DOHH2 (cell line): ENCODE data around the gene TCF7.

Source experiments
- H3F3A ChIP-seq: fragments of 200-600 bp; sonication (generic), shearing (Covaris generic); 2 replicates; pipeline ENCODE4 v1.6.0; 2016; ENCODE audit warnings: antibody characterized with exemption, mild to moderate bottlenecking; ENCODE audit not compliant: control insufficient read depth, insufficient read depth
- H3K27ac ChIP-seq: fragments of 200-600 bp; sonication (generic); 2 replicates; pipeline ENCODE4 v1.5.1; 2014; ENCODE audit warnings: low read depth, mild to moderate bottlenecking, low read length, moderate library complexity
- H3K27me3 ChIP-seq: fragments of 200-600 bp; sonication (generic); 2 replicates; pipeline ENCODE4 v1.6.1; 2014; ENCODE audit warnings: mild to moderate bottlenecking, low read length, mixed read lengths; ENCODE audit not compliant: control insufficient read depth
- H3K36me3 ChIP-seq: fragments of 200-600 bp; sonication (generic); 2 replicates; pipeline ENCODE4 v1.6.1; 2014; ENCODE audit warnings: mild to moderate bottlenecking, low read length, moderate library complexity, mixed read lengths; ENCODE audit not compliant: control insufficient read depth
- H3K4me1 ChIP-seq: fragments of 200-600 bp; sonication (generic); 2 replicates; pipeline ENCODE4 v1.6.1; 2014; ENCODE audit warnings: mild to moderate bottlenecking, low read length, mixed read lengths; ENCODE audit not compliant: control insufficient read depth
- H3K4me2 ChIP-seq: fragments of 200-600 bp; sonication (generic); 2 replicates; pipeline ENCODE4 v1.6.0; 2014; ENCODE audit warnings: mild to moderate bottlenecking, low read length, moderate library complexity
- H3K4me3 ChIP-seq: fragments of 200-600 bp; sonication (generic); 2 replicates; pipeline ENCODE4 v1.5.1; 2014; ENCODE audit warnings: mild to moderate bottlenecking, low read length, mixed read lengths
- H3K79me2 ChIP-seq: fragments of 200-600 bp; sonication (generic); 2 replicates; pipeline ENCODE4 v1.6.1; 2014; ENCODE audit warnings: mild to moderate bottlenecking, low read length, mixed read lengths; ENCODE audit not compliant: control insufficient read depth
- H3K9me2 ChIP-seq: fragments of 200-600 bp; sonication (generic); replicated peaks from 2 replicates; pipeline ENCODE4 v1.6.1; 2014; ENCODE audit warnings: mild to moderate bottlenecking, low read length, mixed read lengths; ENCODE audit not compliant: control insufficient read depth
- H3K9me3 ChIP-seq: fragments of 200-600 bp; sonication (generic); 2 replicates; pipeline ENCODE4 v1.6.1; 2014; ENCODE audit warnings: antibody characterized with exemption, low read length, mixed read lengths; ENCODE audit not compliant: control insufficient read depth, insufficient read depth
- H4K20me1 ChIP-seq: fragments of 200-600 bp; sonication (generic); 2 replicates; pipeline ENCODE4 v1.6.0; 2014; ENCODE audit warnings: low read depth, mild to moderate bottlenecking, antibody characterized with exemption, low read length, moderate library complexity; ENCODE audit not compliant: control insufficient read depth, insufficient read depth
- EZH2phosphoT487 ChIP-seq: fragments of 200-600 bp; sonication (generic); IDR thresholded peaks from 2 replicates; pipeline ENCODE4 v1.6.1; 2017; ENCODE audit warnings: borderline replicate concordance, mild to moderate bottlenecking, antibody characterized with exemption, low read length, moderate library complexity, mixed read lengths
- TF ChIP-seq, protein P1 (sequence below): fragments of 200-600 bp; sonication (generic); IDR thresholded peaks from one replicate; pipeline ENCODE4 v1.5.1; 2014; ENCODE audit warnings: antibody characterized with exemption, mild to moderate bottlenecking, low read depth, low read length; ENCODE audit not compliant: poor library complexity, severe bottlenecking

The TCF7 gene

GRCh38 chr5:134086943-134087305, 27.6 kb upstream of the TCF7 start:
- no peaks in the 10 kb centered on the region for H3K36me3 ChIP-seq
- TF ChIP-seq EZH2phosphoT487 = no peak
- TF ChIP-seq, protein P1, sequence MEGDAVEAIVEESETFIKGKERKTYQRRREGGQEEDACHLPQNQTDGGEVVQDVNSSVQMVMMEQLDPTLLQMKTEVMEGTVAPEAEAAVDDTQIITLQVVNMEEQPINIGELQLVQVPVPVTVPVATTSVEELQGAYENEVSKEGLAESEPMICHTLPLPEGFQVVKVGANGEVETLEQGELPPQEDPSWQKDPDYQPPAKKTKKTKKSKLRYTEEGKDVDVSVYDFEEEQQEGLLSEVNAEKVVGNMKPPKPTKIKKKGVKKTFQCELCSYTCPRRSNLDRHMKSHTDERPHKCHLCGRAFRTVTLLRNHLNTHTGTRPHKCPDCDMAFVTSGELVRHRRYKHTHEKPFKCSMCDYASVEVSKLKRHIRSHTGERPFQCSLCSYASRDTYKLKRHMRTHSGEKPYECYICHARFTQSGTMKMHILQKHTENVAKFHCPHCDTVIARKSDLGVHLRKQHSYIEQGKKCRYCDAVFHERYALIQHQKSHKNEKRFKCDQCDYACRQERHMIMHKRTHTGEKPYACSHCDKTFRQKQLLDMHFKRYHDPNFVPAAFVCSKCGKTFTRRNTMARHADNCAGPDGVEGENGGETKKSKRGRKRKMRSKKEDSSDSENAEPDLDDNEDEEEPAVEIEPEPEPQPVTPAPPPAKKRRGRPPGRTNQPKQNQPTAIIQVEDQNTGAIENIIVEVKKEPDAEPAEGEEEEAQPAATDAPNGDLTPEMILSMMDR = no peak
- H3K79me2 ChIP-seq = no peaks in the 10 kb centered on the region
- 0 out of 2 replicates have a peak, but pooled peaks cover 3% of the 10 kb centered on the region for H4K20me1 ChIP-seq
- H3K9me3 ChIP-seq = no peaks in the 10 kb centered on the region
- no peak overlapping the region for H3K27ac ChIP-seq
- no peak overlapping the region for H3K4me3 ChIP-seq
- H3F3A ChIP-seq = no peaks in the 10 kb centered on the region
- no peaks in the 10 kb centered on the region for H3K9me2 ChIP-seq
- no peak overlapping the region for H3K4me2 ChIP-seq
- H3K4me1 ChIP-seq = peaks cover 7% of the 10 kb centered on the region; the same call in 1 of the 2 replicates
- H3K27me3 ChIP-seq = peaks cover 40% of the 10 kb centered on the region

GRCh38 chr5:134088291-134088690, 26.2 kb upstream of the TCF7 start:
- Histone ChIP-seq H3K4me3 (no peak overlapping the region), H3F3A (no peaks in the 10 kb centered on the region), H3K36me3 (no peaks in the 10 kb centered on the region), H3K27ac (no peak overlapping the region), H3K79me2 (no peaks in the 10 kb centered on the region), H3K9me2 (no peaks in the 10 kb centered on the region), H3K4me2 (no peak overlapping the region), H4K20me1 (0 out of 2 replicates have a peak, but pooled peaks cover 3% of the 10 kb centered on the region), H3K9me3 (no peaks in the 10 kb centered on the region), H3K4me1 (peaks cover 7% of the 10 kb centered on the region; the same call in 1 of the 2 replicates), H3K27me3 (peaks cover 34% of the 10 kb centered on the region)
- TF ChIP-seq EZH2phosphoT487 = no peak
- TF ChIP-seq, protein P1 = no peak

DNA sequence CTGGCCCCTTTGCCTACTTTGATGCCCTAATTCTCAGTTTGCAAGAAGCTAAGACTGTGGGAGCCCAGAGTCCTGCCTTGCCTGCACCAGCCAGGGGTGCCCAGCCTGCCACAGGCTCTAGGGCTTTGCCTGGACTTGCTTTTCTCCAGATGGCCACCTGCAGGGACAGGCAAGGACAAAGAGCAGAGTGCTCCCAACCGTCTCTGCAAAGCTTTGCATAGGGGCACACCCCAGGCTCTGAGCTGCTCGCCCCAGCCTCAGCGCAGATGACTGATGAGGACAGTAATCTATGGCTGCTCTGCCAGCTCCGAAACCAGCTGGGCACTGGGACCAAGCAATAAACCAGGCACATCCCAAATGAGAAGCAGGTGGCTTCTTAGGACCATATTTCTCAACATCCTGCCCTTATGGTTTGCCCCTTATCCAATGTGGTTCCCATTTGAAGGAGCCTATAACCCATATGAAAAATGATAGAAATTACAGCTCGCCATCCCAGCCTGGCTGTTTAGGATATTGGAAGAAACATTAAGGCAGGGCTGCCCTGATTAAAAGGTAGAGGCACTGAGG, 25.4 kb upstream of the TCF7 start:
- Histone ChIP-seq H3F3A (no peaks in the 10 kb centered on the region), H3K36me3 (no peaks in the 10 kb centered on the region), H3K79me2 (no peaks in the 10 kb centered on the region), H3K27ac (no peak overlapping the region), H3K4me1 (peaks cover 7% of the 10 kb centered on the region; the same call in 1 of the 2 replicates), H3K9me3 (no peaks in the 10 kb centered on the region), H3K27me3 (peaks cover 27% of the 10 kb centered on the region), H4K20me1 (0 out of 2 replicates have a peak, but pooled peaks cover 3% of the 10 kb centered on the region), H3K9me2 (no peaks in the 10 kb centered on the region), H3K4me2 (no peak overlapping the region), H3K4me3 (no peak overlapping the region)
- no peak for TF ChIP-seq EZH2phosphoT487
- TF ChIP-seq, protein P1 = no peak
